ENCODE data around the gene TEX9. TPM values are rescaled to one million over a fixed set of nuclear protein-coding genes. Genes with fewer than 3 reads are reported as not detected.
A peak's percentile ranks its signal among the peaks of the same experiment; 100 is the strongest.

The TEX9 gene
- total RNA-seq, 1 experiment from 2014 or later, result 8.4 TPM

DNA sequence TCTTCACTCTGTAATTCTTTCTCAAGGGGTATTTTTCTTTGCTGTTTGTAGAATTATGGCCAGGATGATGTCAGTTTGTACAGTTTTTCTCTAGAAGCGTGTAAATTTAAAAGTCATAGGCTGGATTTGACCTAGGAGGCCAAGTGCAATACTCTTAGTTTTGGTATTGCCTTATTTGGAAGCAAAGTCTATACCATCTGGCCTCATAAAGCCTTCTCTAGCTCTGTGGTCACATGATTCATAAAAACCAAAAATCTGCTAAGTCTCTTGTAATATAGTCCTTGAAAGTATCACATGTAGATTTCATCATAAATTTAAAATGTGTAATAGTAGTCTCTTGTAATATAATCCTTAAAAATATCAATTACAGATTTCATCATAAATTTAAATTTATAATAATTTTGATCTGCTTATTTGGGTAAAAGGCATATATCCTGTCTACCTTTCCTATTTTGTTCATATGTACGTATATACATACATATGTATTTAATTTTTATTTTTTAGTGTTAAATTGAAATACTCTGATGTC is 25.6 kb downstream of the TEX9 start:
- Histone ChIP-seq H2AFZ (ENCODE audit: low read length) (no peak overlapping the region), H3K9me3 (ENCODE audit: control insufficient read depth, low read depth, low read length) (no peaks in the 10 kb centered on the region), H3K79me2 (ENCODE audit: insufficient read depth, low read length) (no peaks in the 10 kb centered on the region), H4K91ac (ENCODE audit: insufficient read length, low read depth, low read length) (no peak overlapping the region), H3K27ac (ENCODE audit: insufficient read length, low read depth, low read length) (no peak overlapping the region), H3K18ac (ENCODE audit: insufficient read length, low read depth, low read length) (no peak overlapping the region), H4K8ac (replicated peaks; ENCODE audit: insufficient read length, low read depth, low read length) (no peak overlapping the region), H2BK120ac (ENCODE audit: low read depth, low read length, poor library complexity, severe bottlenecking) (no peak overlapping the region), H4K5ac (ENCODE audit: insufficient read length, low read depth, low read length) (no peak overlapping the region), H3K4me2 (ENCODE audit: insufficient read depth, insufficient read length, low read length) (no peak overlapping the region), H3K23me2 (ENCODE audit: insufficient read length, low read depth, low read length, poor library complexity, severe bottlenecking) (no peaks in the 10 kb centered on the region), H4K20me1 (ENCODE audit: control insufficient read depth, insufficient read depth, insufficient read length) (no peaks in the 10 kb centered on the region), H3K9ac (ENCODE audit: extremely low read depth, insufficient read length, low read length) (no peak overlapping the region), H3K79me1 (ENCODE audit: insufficient read depth, low read depth, low read length, poor library complexity, severe bottlenecking) (no peaks in the 10 kb centered on the region), H2AK5ac (ENCODE audit: insufficient read length, low read length) (no peak overlapping the region), H3T11ph (ENCODE audit: low read length) (no peak overlapping the region), H3K4ac (ENCODE audit: low read depth, low read length) (no peak overlapping the region), H2BK20ac (ENCODE audit: low read depth, low read length, poor library complexity, severe bottlenecking) (no peak overlapping the region), H2BK15ac (ENCODE audit: low read depth, low read length) (no peak overlapping the region), H3K27me3 (ENCODE audit: insufficient read depth, low read length) (no peaks in the 10 kb centered on the region), H2BK12ac (ENCODE audit: insufficient read length, low read depth, low read length) (no peak overlapping the region), H3K56ac (ENCODE audit: insufficient read length, low read depth, low read length) (no peak overlapping the region), H2BK5ac (ENCODE audit: insufficient read length, low read length) (no peak overlapping the region), H3K4me1 (ENCODE audit: insufficient read depth, low read length) (no peaks in the 10 kb centered on the region), H3K23ac (ENCODE audit: insufficient read length, low read depth, low read length) (no peak overlapping the region), H3K14ac (ENCODE audit: insufficient read depth, low read length) (no peak overlapping the region)
- peak overlapping the region in 1 of 3 experiments; percentile 54; a peak in 1 of 7 replicates for H3K27ac Mint-ChIP-seq
- H3K4me1 Mint-ChIP-seq, result no peaks in the 10 kb centered on the region
- TF ChIP-seq, protein P1, sequence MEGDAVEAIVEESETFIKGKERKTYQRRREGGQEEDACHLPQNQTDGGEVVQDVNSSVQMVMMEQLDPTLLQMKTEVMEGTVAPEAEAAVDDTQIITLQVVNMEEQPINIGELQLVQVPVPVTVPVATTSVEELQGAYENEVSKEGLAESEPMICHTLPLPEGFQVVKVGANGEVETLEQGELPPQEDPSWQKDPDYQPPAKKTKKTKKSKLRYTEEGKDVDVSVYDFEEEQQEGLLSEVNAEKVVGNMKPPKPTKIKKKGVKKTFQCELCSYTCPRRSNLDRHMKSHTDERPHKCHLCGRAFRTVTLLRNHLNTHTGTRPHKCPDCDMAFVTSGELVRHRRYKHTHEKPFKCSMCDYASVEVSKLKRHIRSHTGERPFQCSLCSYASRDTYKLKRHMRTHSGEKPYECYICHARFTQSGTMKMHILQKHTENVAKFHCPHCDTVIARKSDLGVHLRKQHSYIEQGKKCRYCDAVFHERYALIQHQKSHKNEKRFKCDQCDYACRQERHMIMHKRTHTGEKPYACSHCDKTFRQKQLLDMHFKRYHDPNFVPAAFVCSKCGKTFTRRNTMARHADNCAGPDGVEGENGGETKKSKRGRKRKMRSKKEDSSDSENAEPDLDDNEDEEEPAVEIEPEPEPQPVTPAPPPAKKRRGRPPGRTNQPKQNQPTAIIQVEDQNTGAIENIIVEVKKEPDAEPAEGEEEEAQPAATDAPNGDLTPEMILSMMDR (conservative IDR thresholded peaks at IDR 0.05), result no peak
- H3K4me3 Mint-ChIP-seq, result no peak overlapping the region
- WGBS (ENCODE audit: extremely low coverage, insufficient read length, low lambda C conversion rate), result no CpG with 5 or more reads among the region's 2 CpGs
- peaks cover 6 to 18% (median 7%) of the 10 kb centered on the region in 3 experiments; a peak in 6 of 7 replicates for H3K36me3 Mint-ChIP-seq (ENCODE audit: insufficient read depth in 1 of 3, low read depth in 3 of 3)
- no peak for DNase-seq
- H3K9me3 Mint-ChIP-seq, result peaks cover 2% of the 10 kb centered on the region in 2 experiments; a peak in 3 of 5 replicates
- H3K27me3 Mint-ChIP-seq (ENCODE audit: low read depth), result no peaks in the 10 kb centered on the region
